BLaER1 (cell line): Measurements from ENCODE around the gene SRRM2.
A peak's percentile ranks its signal among the peaks of the same experiment; 100 is the strongest.

ENCODE experiments used
- H3K27ac ChIP-seq: shearing (Covaris generic); formaldehyde crosslinking; 2 replicates; pipeline ENCODE4 v1.8.1; 2022
- H3K27me3 ChIP-seq: shearing (Covaris generic); formaldehyde crosslinking; 2 replicates; pipeline ENCODE4 v1.8.1; 2022
- H3K36me3 ChIP-seq: shearing (Covaris generic); formaldehyde crosslinking; 2 replicates; pipeline ENCODE4 v1.8.1; 2022
- H3K4me1 ChIP-seq: shearing (Covaris generic); formaldehyde crosslinking; 2 replicates; pipeline ENCODE4 v1.8.1; 2022
- H3K4me2 ChIP-seq: shearing (Covaris generic); formaldehyde crosslinking; 2 replicates; pipeline ENCODE4 v1.8.1; 2022
- H3K4me3 ChIP-seq: shearing (Covaris generic); formaldehyde crosslinking; 2 replicates; pipeline ENCODE4 v1.8.1; 2022
- H3K9ac ChIP-seq: shearing (Covaris generic); formaldehyde crosslinking; 2 replicates; pipeline ENCODE4 v1.8.1; 2022
- H3K9me3 ChIP-seq: shearing (Covaris generic); formaldehyde crosslinking; 2 replicates; pipeline ENCODE4 v1.8.1; 2022
- H4K20me1 ChIP-seq: shearing (Covaris generic); formaldehyde crosslinking; 2 replicates; pipeline ENCODE4 v1.8.1; 2022
- Cebpa-rat ChIP-seq: shearing (Covaris generic); IDR thresholded peaks from 2 replicates; pipeline ENCODE4 v1.8.1; 2022

Gene SRRM2

DNA sequence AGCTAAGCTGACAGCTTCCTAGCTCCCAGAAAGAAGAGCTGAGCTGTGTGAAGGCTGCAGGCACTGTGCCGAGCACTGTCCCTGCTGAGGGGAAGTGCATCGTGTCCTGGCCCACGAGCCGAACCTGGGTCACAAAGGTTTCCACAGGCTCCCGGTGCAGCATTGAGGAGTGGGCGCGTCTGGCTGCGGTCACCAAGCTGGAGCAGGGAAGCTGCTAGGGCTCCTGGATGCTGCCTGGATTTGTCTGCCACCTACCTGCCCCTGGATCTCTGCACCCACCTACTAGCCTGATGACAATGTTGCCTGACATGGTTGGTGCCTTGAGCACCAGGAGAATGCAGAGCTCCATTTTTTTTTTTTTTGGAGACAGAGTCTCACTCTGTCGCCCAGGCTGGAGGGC lies 6.5 kb upstream of the SRRM2 start:
- Histone ChIP-seq H3K4me2 (no peak overlapping the region), H3K4me3 (no peak overlapping the region), H3K36me3 (0 out of 2 replicates have a peak, but pooled peaks cover 13% of the 10 kb centered on the region), H3K4me1 (peaks cover 5% of the 10 kb centered on the region), H3K27me3 (no peaks in the 10 kb centered on the region), H3K27ac (no peak overlapping the region), H4K20me1 (no peaks in the 10 kb centered on the region), H3K9me3 (no peaks in the 10 kb centered on the region), H3K9ac (0 out of 2 replicates have a peak overlapping the region, but pooled peaks have one; percentile 10)
- no peak for TF ChIP-seq Cebpa-rat

DNA sequence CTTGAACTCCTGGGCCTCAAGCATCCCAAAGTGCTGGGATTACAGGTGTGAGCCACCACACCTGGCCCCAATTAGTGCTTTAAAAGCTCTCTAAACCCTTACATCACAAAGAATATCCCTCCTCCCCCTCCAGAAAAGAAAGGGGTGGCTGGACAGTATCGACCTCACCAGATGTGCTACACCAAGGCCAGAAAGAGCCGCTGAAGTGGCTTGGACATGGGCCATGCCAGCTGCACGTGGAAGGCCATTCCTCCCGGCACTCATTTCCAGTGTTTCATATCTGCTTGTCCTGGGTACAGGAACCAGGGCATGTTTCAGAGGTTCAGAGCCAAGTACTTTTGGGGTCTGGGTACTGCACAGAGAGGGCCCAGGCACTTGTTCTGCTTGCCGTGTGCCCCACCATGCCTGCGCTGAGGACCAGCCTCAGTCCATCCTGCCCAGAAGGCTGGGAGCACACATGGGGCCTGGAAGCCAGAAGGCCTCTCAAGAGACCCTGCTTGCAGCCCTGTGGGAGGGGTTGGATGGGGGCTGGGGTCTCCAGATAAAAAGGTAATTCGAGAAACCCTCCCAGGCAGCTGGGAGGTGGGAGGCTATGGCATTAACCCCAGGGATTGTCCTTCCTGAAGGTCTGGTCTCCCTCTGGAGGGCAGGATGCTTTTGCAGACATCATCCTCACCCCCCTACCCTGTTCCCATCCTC lies 3.5 kb upstream of the SRRM2 start:
- no peak overlapping the region for H3K9ac ChIP-seq
- 0 out of 2 replicates have a peak, but pooled peaks cover 13% of the 10 kb centered on the region for H3K36me3 ChIP-seq
- peaks cover 10% of the 10 kb centered on the region for H4K20me1 ChIP-seq
- H3K27ac ChIP-seq = no peak overlapping the region
- H3K9me3 ChIP-seq = no peaks in the 10 kb centered on the region
- no peaks in the 10 kb centered on the region for H3K27me3 ChIP-seq
- no peak overlapping the region for H3K4me3 ChIP-seq
- TF ChIP-seq Cebpa-rat = no peak
- no peak overlapping the region for H3K4me2 ChIP-seq
- H3K4me1 ChIP-seq = peaks cover 15% of the 10 kb centered on the region

DNA sequence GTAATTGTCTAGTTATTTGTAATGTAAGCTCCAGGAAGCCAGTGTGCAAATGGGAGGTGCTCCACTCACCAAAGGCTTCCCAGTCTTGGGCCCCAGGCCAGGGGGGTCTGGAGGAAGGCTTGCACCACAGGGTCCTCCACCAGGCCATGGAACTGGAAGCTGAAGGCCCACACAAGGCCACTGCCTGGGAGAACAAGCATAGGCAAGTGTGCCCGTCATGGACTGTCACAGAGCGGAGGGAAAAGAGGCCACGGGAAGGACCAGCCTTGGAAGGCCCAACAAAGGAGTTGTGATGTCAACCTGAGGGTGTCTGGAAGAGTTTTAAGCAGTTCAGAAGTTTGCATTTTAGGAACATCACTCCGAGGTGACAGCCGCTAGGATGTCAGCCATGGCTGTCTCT lies 3.0 kb upstream of the SRRM2 start:
- Histone ChIP-seq H3K9me3 (no peaks in the 10 kb centered on the region), H3K4me3 (no peak overlapping the region), H4K20me1 (peaks cover 16% of the 10 kb centered on the region), H3K9ac (no peak overlapping the region), H3K4me2 (no peak overlapping the region), H3K27ac (no peak overlapping the region), H3K27me3 (no peaks in the 10 kb centered on the region), H3K4me1 (peaks cover 21% of the 10 kb centered on the region), H3K36me3 (0 out of 2 replicates have a peak, but pooled peaks cover 13% of the 10 kb centered on the region)
- no peak for TF ChIP-seq Cebpa-rat

DNA sequence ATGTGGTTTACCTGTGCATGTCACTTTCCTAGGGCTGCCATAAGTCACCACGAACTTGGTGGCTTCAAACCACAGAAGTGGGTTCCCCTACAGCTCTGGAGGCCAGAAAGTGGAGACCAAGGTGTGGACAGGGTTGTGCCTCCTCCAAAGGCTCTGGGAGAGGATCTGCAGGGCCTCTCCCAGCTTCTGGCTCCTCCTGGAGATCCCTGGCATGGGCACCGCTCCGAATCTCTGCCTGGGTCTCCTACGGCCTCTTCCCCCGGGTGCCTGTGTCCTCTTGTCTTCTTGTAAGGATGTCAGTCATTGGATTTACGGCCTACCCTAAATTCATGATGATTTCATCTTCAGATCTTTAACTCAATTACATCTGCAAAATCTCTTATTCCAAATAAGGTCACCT lies 2.5 kb upstream of the SRRM2 start:
- TF ChIP-seq Cebpa-rat = no peak
- Histone ChIP-seq H3K4me1 (peaks cover 25% of the 10 kb centered on the region), H3K27ac (no peak overlapping the region), H3K9me3 (no peaks in the 10 kb centered on the region), H3K4me3 (no peak overlapping the region), H3K4me2 (no peak overlapping the region), H3K9ac (no peak overlapping the region), H3K27me3 (no peaks in the 10 kb centered on the region), H4K20me1 (peaks cover 20% of the 10 kb centered on the region), H3K36me3 (0 out of 2 replicates have a peak, but pooled peaks cover 14% of the 10 kb centered on the region)

DNA sequence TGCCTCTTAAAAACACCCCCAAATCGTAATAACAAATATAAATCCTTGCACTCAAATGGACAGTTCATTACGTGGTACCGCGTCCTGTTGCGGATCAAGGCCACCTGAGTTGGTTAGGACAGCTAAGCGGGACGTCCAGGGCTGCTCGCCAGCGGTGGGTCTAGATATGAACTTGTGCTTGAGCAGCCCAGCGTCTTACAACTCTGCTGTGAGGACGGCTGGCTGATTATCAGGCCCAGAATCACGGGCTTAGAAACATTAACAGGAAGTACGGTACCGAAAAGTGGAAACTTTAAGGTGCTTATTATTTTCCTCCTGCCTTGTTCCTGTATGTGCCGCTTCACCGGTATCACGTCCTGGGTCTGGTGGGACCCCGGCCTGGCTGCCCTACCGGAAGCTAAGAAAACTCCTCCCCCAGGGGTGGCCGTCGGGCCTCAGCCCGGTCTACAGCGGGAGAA lies 832 bp upstream of the SRRM2 start:
- peak overlapping the region; percentile 93 for H3K4me2 ChIP-seq

GRCh38 chr16:2752850-2753732 lies 653 bp downstream of the SRRM2 start:
- Histone ChIP-seq H3K9me3 (no peaks in the 10 kb centered on the region), H3K27me3 (no peaks in the 10 kb centered on the region), H3K4me1 (peaks cover 40% of the 10 kb centered on the region), H4K20me1 (peaks cover 52% of the 10 kb centered on the region), H3K36me3 (peaks cover 45% of the 10 kb centered on the region), H3K9ac (peak overlapping the region; percentile 97), H3K4me2 (peak overlapping the region; percentile 93), H3K27ac (peak overlapping the region; percentile 98), H3K4me3 (peak overlapping the region; percentile 84)
- no peak for TF ChIP-seq Cebpa-rat

More for the DNA sequence above, 832 bp upstream of the SRRM2 start:
- Histone ChIP-seq H3K9ac (peak overlapping the region; percentile 97), H3K27me3 (no peaks in the 10 kb centered on the region), H3K4me3 (peak overlapping the region; percentile 84), H3K36me3 (peaks cover 31% of the 10 kb centered on the region), H3K9me3 (no peaks in the 10 kb centered on the region), H4K20me1 (peaks cover 37% of the 10 kb centered on the region), H3K27ac (peak overlapping the region; percentile 98), H3K4me1 (peaks cover 40% of the 10 kb centered on the region)
- no peak for TF ChIP-seq Cebpa-rat

- Histone ChIP-seq H3K4me1 (peaks cover 40% of the 10 kb centered on the region), H3K4me3 (peak overlapping the region; percentile 84), H3K9ac (peak overlapping the region; percentile 97), H4K20me1 (peaks cover 58% of the 10 kb centered on the region), H3K9me3 (no peaks in the 10 kb centered on the region), H3K27ac (peak overlapping the region; percentile 98), H3K36me3 (peaks cover 51% of the 10 kb centered on the region), H3K27me3 (no peaks in the 10 kb centered on the region), H3K4me2 (peak overlapping the region; percentile 93)
- TF ChIP-seq Cebpa-rat = no peak
Measured at GRCh38 chr16:2753733-2754020, 1.2 kb downstream of the SRRM2 start.

GRCh38 chr16:2755158-2755557 lies 2.7 kb downstream of the SRRM2 start:
- H3K4me1 ChIP-seq = peaks cover 40% of the 10 kb centered on the region
- H4K20me1 ChIP-seq = peaks cover 72% of the 10 kb centered on the region
- TF ChIP-seq Cebpa-rat = no peak
- H3K27ac ChIP-seq = peak overlapping the region; percentile 98; the same call in 1 of the 2 replicates
- H3K9ac ChIP-seq = peak overlapping the region; percentile 97; the same call in 1 of the 2 replicates
- no peaks in the 10 kb centered on the region for H3K27me3 ChIP-seq
- peak overlapping the region; percentile 93 for H3K4me2 ChIP-seq
- no peak overlapping the region for H3K4me3 ChIP-seq
- peaks cover 53% of the 10 kb centered on the region for H3K36me3 ChIP-seq
- no peaks in the 10 kb centered on the region for H3K9me3 ChIP-seq

GRCh38 chr16:2756288-2757015 lies 4.0 kb downstream of the SRRM2 start:
- Histone ChIP-seq H3K9ac (no peak overlapping the region; the same call in 1 of the 2 replicates), H3K4me1 (peaks cover 30% of the 10 kb centered on the region), H3K4me2 (0 out of 2 replicates have a peak overlapping the region, but pooled peaks have one; percentile 93), H3K27me3 (no peaks in the 10 kb centered on the region), H3K9me3 (no peaks in the 10 kb centered on the region), H3K4me3 (no peak overlapping the region), H3K36me3 (peaks cover 66% of the 10 kb centered on the region), H3K27ac (no peak overlapping the region), H4K20me1 (peaks cover 85% of the 10 kb centered on the region)
- no peak for TF ChIP-seq Cebpa-rat
